Mucosa of rectum (tissue), 2 donors: ENCODE measurements around the gene ZNF512B.
"Not testable (repeated sequence)": the region's sequence is repeated elsewhere in the genome, so short reads cannot be mapped to it uniquely, and the experiment has no call there.

Source experiments
- H3K27ac ChIP-seq, 2 donors: one replicate each; pipeline ENCODE4 v1.7.0; 2013; ENCODE audit warnings: inconsistent platforms in 2 of 2, low read depth in 2 of 2, low read length in 2 of 2
- H3K27me3 ChIP-seq, 2 donors: one replicate each; pipeline ENCODE4 v1.7.0; 2013; ENCODE audit warnings: low read length in 2 of 2; ENCODE audit not compliant: control insufficient read depth in 2 of 2, insufficient read depth in 2 of 2
- H3K36me3 ChIP-seq, 2 donors: one replicate each; pipeline ENCODE4 v1.7.0; 2013; ENCODE audit warnings: low read length in 2 of 2; ENCODE audit not compliant: control insufficient read depth in 2 of 2, insufficient read depth in 2 of 2
- H3K4me1 ChIP-seq, 2 donors: one replicate each; pipeline ENCODE4 v1.7.0; 2013; ENCODE audit warnings: low read length in 2 of 2, mild to moderate bottlenecking in 1 of 2; ENCODE audit not compliant: control insufficient read depth in 2 of 2, insufficient read depth in 2 of 2
- H3K4me3 ChIP-seq, 2 donors: one replicate each; pipeline ENCODE4 v1.7.0; 2013; ENCODE audit warnings: low read length in 2 of 2
- H3K9ac ChIP-seq, 2 donors: one replicate each; pipeline ENCODE4 v1.7.0; 2013; ENCODE audit warnings: low read length in 2 of 2, low read depth in 1 of 2, mild to moderate bottlenecking in 1 of 2
- H3K9me3 ChIP-seq, 2 donors: one replicate each; pipeline ENCODE4 v1.7.0; 2013; ENCODE audit warnings: low read length in 2 of 2; ENCODE audit not compliant: control insufficient read depth in 2 of 2
- donor health status: healthy.
- donor health status: Normal muscosa, but diverticular disease.

ZNF512B gene

DNA sequence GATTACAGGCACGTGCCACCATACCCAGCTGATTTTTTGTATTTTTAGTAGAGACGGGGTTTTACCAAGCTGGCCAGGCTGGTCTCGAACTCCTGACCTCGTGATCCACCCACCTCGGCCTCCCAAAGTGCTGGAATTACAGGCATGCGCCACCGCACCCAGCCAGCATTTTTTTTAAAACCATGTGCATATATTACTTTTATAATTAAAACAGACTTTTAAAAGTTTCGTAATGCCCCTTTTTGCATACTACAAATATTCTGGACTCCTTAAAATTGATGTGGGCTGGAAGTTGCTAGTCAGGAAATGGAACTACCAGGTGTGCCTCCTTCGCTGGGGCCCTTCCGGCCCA, 2.2 kb upstream of the ZNF512B start:
- H3K4me1 ChIP-seq = peaks cover 6 to 14% of the 10 kb centered on the region in 2 donors
- H3K9ac ChIP-seq, H3K4me3 ChIP-seq, H3K27ac ChIP-seq, H3K9me3 ChIP-seq, H3K36me3 ChIP-seq, H3K27me3 ChIP-seq: not testable (repeated sequence)

- Histone ChIP-seq H3K36me3 (peaks cover 0 to 10% of the 10 kb centered on the region in 2 donors), H3K4me1 (peaks cover 6 to 14% of the 10 kb centered on the region in 2 donors), H3K27me3 (peaks cover 7 to 8% of the 10 kb centered on the region in 2 donors), H3K4me3 (no peak overlapping the region), H3K9ac (no peak overlapping the region), H3K9me3 (no peaks in the 10 kb centered on the region), H3K27ac (no peak overlapping the region)
Observed at GRCh38 chr20:63970714-63971431, 1.1 kb upstream of the ZNF512B start.

GRCh38 chr20:63968928-63969760, 586 bp downstream of the ZNF512B start:
- Histone ChIP-seq H3K27me3 (peaks cover 7 to 8% of the 10 kb centered on the region in 2 donors), H3K4me1 (peaks cover 6 to 14% of the 10 kb centered on the region in 2 donors), H3K9me3 (no peaks in the 10 kb centered on the region), H3K4me3 (peak overlapping the region; percentile 44 to 65), H3K27ac (no peak overlapping the region), H3K9ac (peak overlapping the region; percentile 42 to 47), H3K36me3 (peaks cover 0 to 7% of the 10 kb centered on the region in 2 donors)

- H3K27me3 ChIP-seq = peaks cover 7 to 8% of the 10 kb centered on the region in 2 donors
- H3K4me1 ChIP-seq = peaks cover under 1 to 10% of the 10 kb centered on the region in 2 donors
- H3K27ac ChIP-seq = no peak overlapping the region
- no peak overlapping the region for H3K9ac ChIP-seq
- peaks cover 0 to 7% of the 10 kb centered on the region in 2 donors for H3K36me3 ChIP-seq
- H3K4me3 ChIP-seq = peak overlapping the region in 1 of 2 donors; percentile 65
- H3K9me3 ChIP-seq = no peaks in the 10 kb centered on the region
Observed at GRCh38 chr20:63968136-63968927, 1.4 kb downstream of the ZNF512B start.

DNA sequence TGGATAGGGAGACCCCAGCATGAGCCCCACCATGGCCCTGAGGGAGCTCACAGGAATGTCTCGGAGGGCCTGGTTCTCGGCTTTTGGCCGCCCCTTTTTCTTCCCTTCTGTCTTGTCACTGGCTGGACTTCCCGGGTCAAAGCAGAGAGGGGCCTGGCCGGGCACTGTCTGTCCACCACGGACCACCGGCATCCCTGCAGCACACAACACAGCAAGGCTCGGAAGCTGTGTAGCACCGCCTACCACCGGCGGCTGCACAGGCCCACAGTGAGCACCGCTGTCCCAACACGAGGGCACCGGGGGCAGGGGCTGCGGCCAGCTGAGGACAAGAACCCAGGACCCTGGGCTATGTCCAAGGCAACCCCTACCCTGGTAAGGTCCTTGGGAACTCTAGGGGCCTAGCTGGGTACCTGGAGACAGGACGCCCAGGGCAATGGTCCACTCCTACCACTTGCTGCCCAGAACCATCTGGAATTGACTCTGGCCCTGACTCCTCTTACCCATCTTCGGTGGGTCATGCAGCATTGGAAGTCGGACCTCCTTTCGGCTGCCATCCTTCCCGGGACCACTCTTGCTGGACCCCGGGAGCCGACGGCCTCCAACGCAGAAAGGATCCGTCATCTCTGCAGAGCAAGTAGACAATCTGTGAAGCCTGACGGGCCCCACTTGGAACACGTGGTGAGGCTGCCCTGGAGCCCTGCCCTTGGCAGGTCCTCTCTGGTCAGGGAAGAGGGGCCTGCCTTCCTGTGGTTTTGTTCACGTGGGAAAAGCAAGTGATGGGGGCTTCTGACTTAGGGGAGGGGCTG, 2.2 kb downstream of the ZNF512B start:
- Histone ChIP-seq H3K4me3 (no peak overlapping the region), H3K27me3 (peaks cover 7 to 8% of the 10 kb centered on the region in 2 donors), H3K9ac (no peak overlapping the region), H3K9me3 (no peaks in the 10 kb centered on the region), H3K27ac (no peak overlapping the region), H3K36me3 (peaks cover 0 to 7% of the 10 kb centered on the region in 2 donors), H3K4me1 (peaks cover 0 to 9% of the 10 kb centered on the region in 2 donors)

DNA sequence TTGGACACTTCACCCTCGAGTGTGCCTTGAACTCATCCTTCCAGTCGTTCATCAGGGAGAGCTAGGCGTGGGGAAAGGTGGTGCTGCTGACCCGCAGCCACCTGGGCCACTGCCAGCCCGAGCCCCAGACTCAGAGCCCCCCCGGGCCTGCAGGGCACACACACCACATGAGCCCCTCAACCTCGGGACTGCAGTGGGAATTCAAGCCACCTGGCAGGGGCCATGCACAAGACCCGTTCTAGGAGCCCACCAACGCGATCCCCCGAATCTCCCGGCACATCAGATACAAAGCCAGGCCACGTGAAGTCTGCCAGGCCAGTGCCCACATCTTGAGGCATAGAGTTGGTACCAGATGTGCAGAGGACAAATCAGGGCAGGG, 2.8 kb downstream of the ZNF512B start:
- Histone ChIP-seq H3K27ac (no peak overlapping the region), H3K9ac (no peak overlapping the region), H3K27me3 (peaks cover 7 to 8% of the 10 kb centered on the region in 2 donors), H3K4me1 (peaks cover 0 to 9% of the 10 kb centered on the region in 2 donors), H3K4me3 (no peak overlapping the region), H3K9me3 (no peaks in the 10 kb centered on the region), H3K36me3 (peaks cover 0 to 7% of the 10 kb centered on the region in 2 donors)

GRCh38 chr20:63966172-63966943, 3.4 kb downstream of the ZNF512B start:
- peaks cover 0 to 9% of the 10 kb centered on the region in 2 donors for H3K36me3 ChIP-seq
- H3K4me1 ChIP-seq = peaks cover 0 to 9% of the 10 kb centered on the region in 2 donors
- H3K9me3 ChIP-seq = no peaks in the 10 kb centered on the region
- no peak overlapping the region for H3K4me3 ChIP-seq
- no peak overlapping the region for H3K9ac ChIP-seq
- H3K27me3 ChIP-seq = peaks cover 7 to 8% of the 10 kb centered on the region in 2 donors
- no peak overlapping the region for H3K27ac ChIP-seq

DNA sequence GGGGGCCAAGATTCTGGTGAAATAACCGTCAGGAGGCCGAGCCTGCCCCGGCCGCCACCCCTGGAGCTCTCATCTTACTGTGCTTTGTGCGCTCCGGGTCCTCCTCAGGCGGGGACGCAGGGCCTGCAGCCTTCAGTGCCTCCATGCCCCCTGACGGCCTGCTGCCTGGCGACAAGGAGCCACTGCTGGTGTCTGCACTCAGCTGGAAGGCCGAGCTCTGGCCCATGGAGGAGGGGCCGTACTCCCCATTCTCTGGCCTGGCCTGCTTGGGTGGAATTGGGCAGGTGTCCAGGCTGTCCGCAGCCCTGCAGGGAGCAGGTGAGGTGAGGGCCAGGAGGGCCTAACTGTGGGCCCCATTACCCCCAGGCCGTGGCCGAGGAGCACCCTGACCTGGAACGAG, 5.3 kb downstream of the ZNF512B start:
- Histone ChIP-seq H3K27me3 (peaks cover 0 to 3% of the 10 kb centered on the region in 2 donors), H3K4me1 (peaks cover 0 to 9% of the 10 kb centered on the region in 2 donors), H3K36me3 (peaks cover 0 to 10% of the 10 kb centered on the region in 2 donors), H3K9ac (no peak overlapping the region), H3K4me3 (no peak overlapping the region), H3K27ac (no peak overlapping the region), H3K9me3 (no peaks in the 10 kb centered on the region)

DNA sequence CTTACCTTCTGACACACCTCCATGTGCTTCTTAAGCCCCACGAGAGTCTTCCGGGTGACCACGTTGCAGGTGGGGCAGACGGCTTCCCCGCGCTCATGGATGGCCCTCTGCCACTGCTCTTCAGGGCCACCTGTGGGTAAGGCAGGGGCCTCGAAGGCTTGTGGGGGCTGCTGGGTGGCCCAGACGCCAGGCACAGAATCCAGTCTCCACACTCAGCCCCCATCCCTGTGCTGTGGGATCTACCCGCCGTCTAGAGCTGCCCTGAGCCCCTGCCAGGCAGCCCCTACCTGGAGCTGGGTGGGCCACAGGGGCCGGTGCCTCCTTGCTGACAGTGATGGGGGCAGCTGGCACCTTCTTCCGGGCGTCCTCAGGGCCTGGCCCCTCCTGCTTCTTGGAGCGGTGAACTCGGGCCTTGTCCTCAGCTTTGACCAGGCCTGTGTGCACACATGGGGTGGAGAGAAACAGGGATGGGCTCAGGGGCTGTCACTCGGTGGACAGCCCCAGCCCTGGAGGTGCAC, 5.9 kb downstream of the ZNF512B start:
- no peak overlapping the region for H3K9ac ChIP-seq
- H3K4me3 ChIP-seq = no peak overlapping the region
- H3K9me3 ChIP-seq = no peaks in the 10 kb centered on the region
- peaks cover 0 to 5% of the 10 kb centered on the region in 2 donors for H3K4me1 ChIP-seq
- H3K36me3 ChIP-seq = peaks cover 0 to 10% of the 10 kb centered on the region in 2 donors
- no peak overlapping the region for H3K27ac ChIP-seq
- peaks cover 0 to under 1% of the 10 kb centered on the region in 2 donors for H3K27me3 ChIP-seq
